ENCODE data around the gene TSPAN10.

DNA sequence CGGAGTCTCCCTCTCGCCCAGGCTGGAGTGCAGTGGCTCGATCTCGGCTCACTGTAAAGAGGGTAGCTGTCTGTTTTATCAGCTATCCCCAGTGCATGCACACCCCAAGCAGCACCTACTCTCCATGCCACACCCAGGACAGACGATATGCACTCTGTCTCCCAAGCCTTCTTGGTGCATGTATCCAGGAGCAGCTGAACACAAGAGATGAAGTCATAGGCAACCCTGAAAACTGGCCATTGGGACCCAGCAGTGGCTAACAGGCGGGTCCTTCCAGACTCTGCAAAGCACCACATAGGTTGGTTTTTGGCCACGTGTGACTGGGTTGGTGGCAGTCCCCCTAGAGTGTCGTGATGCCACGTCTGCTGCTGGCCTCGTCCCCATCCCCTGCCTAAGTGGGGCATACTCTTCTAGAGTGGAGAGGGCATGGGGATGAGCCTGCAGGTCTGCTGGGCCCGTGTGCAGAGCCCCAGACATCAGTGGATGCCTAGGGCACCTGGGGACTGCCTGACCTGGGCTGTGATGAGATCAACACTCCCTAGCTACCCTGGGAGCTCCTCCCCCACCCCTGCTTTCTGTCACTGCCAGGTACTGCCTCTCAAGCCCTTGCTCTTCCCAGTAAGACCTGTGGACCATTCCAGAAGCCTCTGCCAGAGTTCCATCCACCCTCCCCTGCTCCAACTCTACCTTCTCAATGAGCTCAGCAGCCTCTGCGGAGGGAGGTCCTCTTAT is 10.0 kb downstream of the TSPAN10 start:
- TF ChIP-seq, protein P1, sequence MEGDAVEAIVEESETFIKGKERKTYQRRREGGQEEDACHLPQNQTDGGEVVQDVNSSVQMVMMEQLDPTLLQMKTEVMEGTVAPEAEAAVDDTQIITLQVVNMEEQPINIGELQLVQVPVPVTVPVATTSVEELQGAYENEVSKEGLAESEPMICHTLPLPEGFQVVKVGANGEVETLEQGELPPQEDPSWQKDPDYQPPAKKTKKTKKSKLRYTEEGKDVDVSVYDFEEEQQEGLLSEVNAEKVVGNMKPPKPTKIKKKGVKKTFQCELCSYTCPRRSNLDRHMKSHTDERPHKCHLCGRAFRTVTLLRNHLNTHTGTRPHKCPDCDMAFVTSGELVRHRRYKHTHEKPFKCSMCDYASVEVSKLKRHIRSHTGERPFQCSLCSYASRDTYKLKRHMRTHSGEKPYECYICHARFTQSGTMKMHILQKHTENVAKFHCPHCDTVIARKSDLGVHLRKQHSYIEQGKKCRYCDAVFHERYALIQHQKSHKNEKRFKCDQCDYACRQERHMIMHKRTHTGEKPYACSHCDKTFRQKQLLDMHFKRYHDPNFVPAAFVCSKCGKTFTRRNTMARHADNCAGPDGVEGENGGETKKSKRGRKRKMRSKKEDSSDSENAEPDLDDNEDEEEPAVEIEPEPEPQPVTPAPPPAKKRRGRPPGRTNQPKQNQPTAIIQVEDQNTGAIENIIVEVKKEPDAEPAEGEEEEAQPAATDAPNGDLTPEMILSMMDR (IDR thresholded peaks at IDR 0.05; ENCODE audit: insufficient read depth, low read depth, low read length): no peak
- TF ChIP-seq EZH2 (IDR thresholded peaks at IDR 0.05; ENCODE audit: insufficient read depth, low read length): no peak

All from astrocyte (in vitro differentiated cells and primary cell).